ENCODE data around the gene PDIK1L. TPM values are rescaled to one million over a fixed set of nuclear protein-coding genes. Genes with fewer than 3 reads are reported as not detected.

PDIK1L gene
- total and polyA plus RNA-seq, 2 donors (not counting 3 experiments of a cell fraction or from before 2014, with no cell fraction given): 1.6 to 5.6 TPM

DNA sequence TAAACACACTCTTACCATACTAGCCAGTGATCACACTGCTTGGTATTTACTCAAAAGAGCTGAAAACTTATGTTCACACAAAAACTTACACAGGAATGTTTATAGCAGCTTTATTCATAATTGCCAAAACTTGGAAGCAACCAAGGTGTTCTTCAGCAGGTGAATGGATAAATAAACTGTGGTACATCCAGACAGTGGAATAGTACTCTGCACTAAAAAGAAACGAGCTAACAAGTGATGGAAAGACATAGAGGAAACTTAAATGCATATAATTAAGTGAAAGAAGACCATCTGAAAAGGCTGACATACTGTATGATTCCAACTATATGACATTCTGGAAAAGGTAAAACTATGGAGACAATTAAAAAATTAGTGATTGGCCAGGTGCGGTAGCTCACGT, 20.7 kb upstream of the PDIK1L start:
- Histone ChIP-seq H2AFZ (ENCODE audit: low read depth, low read length) (no peak overlapping the region), H3K79me2 (ENCODE audit: control insufficient read depth, insufficient read depth, low read length) (no peaks in the 10 kb centered on the region), H3K36me3 (ENCODE audit: control insufficient read depth in 2 of 2, extremely low read depth in 1 of 2, insufficient read depth in 2 of 2, low read length in 2 of 2) (no peaks in the 10 kb centered on the region), H3K27me3 (ENCODE audit: control insufficient read depth in 2 of 2, insufficient read depth in 2 of 2, low read length in 2 of 2) (peaks cover 1 to 8% of the 10 kb centered on the region in 2 experiments), H3K9me1 (replicated peaks; ENCODE audit: control insufficient read depth, extremely low read depth, insufficient read depth, low read length) (no peaks in the 10 kb centered on the region), H3K4me1 (ENCODE audit: control insufficient read depth, extremely low read depth, insufficient read depth, low read length) (peaks cover 7% of the 10 kb centered on the region), H3K4me3 (replicated peaks in 1 of 3; ENCODE audit: insufficient read depth in 1 of 3, low read depth in 1 of 3, low read length in 3 of 3) (no peak overlapping the region), H3K4me2 (ENCODE audit: insufficient read depth, low read length) (no peak overlapping the region), H3K9me3 (replicated peaks; ENCODE audit: control insufficient read depth, insufficient read depth, low read length) (no peaks in the 10 kb centered on the region), H4K20me1 (replicated peaks; ENCODE audit: control insufficient read depth, extremely low read depth, insufficient read depth, low read length) (no peaks in the 10 kb centered on the region), H3K27ac (ENCODE audit: insufficient read depth, low read depth, low read length) (no peak overlapping the region), H3K9ac (replicated peaks; ENCODE audit: extremely low read depth, insufficient read depth, low read length) (no peak overlapping the region)
- DNase-seq (ENCODE audit: low read depth, low spot score) (no peak), FAIRE-seq (no peak)
- CTCF ChIA-PET: interaction anchor here (0.6 kb wide), 1 partner anchor 16 kb away, joined by 3 read pairs; no protein-coding TSS in a partner anchor
- TF ChIP-seq, protein P1, sequence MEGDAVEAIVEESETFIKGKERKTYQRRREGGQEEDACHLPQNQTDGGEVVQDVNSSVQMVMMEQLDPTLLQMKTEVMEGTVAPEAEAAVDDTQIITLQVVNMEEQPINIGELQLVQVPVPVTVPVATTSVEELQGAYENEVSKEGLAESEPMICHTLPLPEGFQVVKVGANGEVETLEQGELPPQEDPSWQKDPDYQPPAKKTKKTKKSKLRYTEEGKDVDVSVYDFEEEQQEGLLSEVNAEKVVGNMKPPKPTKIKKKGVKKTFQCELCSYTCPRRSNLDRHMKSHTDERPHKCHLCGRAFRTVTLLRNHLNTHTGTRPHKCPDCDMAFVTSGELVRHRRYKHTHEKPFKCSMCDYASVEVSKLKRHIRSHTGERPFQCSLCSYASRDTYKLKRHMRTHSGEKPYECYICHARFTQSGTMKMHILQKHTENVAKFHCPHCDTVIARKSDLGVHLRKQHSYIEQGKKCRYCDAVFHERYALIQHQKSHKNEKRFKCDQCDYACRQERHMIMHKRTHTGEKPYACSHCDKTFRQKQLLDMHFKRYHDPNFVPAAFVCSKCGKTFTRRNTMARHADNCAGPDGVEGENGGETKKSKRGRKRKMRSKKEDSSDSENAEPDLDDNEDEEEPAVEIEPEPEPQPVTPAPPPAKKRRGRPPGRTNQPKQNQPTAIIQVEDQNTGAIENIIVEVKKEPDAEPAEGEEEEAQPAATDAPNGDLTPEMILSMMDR (IDR thresholded peaks at IDR 0.05; ENCODE audit: extremely low read depth in 1 of 2, insufficient read depth in 1 of 2, low read depth in 1 of 2, low read length in 2 of 2): no peak
- no peak for TF ChIP-seq EZH2 (IDR thresholded peaks at IDR 0.05; ENCODE audit: borderline replicate concordance, low read depth, low read length, severe bottlenecking)
- TF ChIP-seq MYC (IDR thresholded peaks at IDR 0.05; ENCODE audit: low read depth, low read length): no peak
- TF ChIP-seq JUN (IDR thresholded peaks at IDR 0.05; ENCODE audit: borderline replicate concordance, insufficient read depth, insufficient read length, low read depth): no peak
- dilution Hi-C loops (cut with MboI; ENCODE audit: extremely low pct_ligation_motif_present, low sequenced_read_pairs): no loop called here
- POLR2A ChIA-PET: no interaction called here
- no TSS peak for BruUV-seq (replicated peaks)
- intact Hi-C loops (cut with micrococcal nuclease): no loop called here

DNA sequence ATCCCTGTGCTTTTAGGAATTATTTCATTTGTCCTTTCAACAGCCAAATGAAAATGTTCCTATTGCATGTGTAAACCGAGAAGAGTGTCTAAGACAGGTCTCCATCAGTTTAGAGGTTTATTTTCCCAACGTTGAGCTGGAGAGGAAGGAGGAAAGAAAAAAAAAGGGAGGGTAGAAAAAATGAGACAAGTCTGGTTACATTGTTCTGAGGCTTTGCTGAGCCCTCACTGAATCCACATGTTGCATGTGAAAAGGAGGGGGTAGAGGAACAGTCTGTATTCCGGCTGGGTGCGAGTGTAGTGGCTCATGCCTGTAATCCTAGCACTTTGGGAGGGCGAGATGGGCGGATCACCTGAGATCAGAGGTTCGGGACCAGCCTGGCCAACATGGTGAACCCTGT, 19.2 kb upstream of the PDIK1L start:
- intact Hi-C loops (cut with micrococcal nuclease) (no loop called here), dilution Hi-C loops (cut with MboI; ENCODE audit: extremely low pct_ligation_motif_present, low sequenced_read_pairs) (no loop called here)
- DNase-seq (ENCODE audit: low read depth, low spot score) (no peak), FAIRE-seq (no peak)
- POLR2A ChIA-PET: no interaction called here
- Histone ChIP-seq H3K79me2 (ENCODE audit: control insufficient read depth, insufficient read depth, low read length) (no peaks in the 10 kb centered on the region), H3K27ac (ENCODE audit: insufficient read depth, low read depth, low read length) (no peak overlapping the region), H2AFZ (ENCODE audit: low read depth, low read length) (no peak overlapping the region), H3K36me3 (ENCODE audit: control insufficient read depth in 2 of 2, extremely low read depth in 1 of 2, insufficient read depth in 2 of 2, low read length in 2 of 2) (no peaks in the 10 kb centered on the region), H3K4me2 (ENCODE audit: insufficient read depth, low read length) (no peak overlapping the region), H3K9me1 (replicated peaks; ENCODE audit: control insufficient read depth, extremely low read depth, insufficient read depth, low read length) (no peaks in the 10 kb centered on the region), H4K20me1 (replicated peaks; ENCODE audit: control insufficient read depth, extremely low read depth, insufficient read depth, low read length) (no peaks in the 10 kb centered on the region), H3K27me3 (ENCODE audit: control insufficient read depth in 2 of 2, insufficient read depth in 2 of 2, low read length in 2 of 2) (peaks cover 0 to 8% of the 10 kb centered on the region in 2 experiments), H3K9ac (replicated peaks; ENCODE audit: extremely low read depth, insufficient read depth, low read length) (no peak overlapping the region), H3K4me3 (replicated peaks in 1 of 3; ENCODE audit: insufficient read depth in 1 of 3, low read depth in 1 of 3, low read length in 3 of 3) (no peak overlapping the region), H3K9me3 (replicated peaks; ENCODE audit: control insufficient read depth, insufficient read depth, low read length) (no peaks in the 10 kb centered on the region), H3K4me1 (ENCODE audit: control insufficient read depth, extremely low read depth, insufficient read depth, low read length) (peaks cover 7% of the 10 kb centered on the region)
- TF ChIP-seq, protein P2, sequence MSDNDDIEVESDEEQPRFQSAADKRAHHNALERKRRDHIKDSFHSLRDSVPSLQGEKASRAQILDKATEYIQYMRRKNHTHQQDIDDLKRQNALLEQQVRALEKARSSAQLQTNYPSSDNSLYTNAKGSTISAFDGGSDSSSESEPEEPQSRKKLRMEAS (IDR thresholded peaks at IDR 0.05; ENCODE audit: insufficient read depth, insufficient read length): no peak
- TF ChIP-seq MYC (IDR thresholded peaks at IDR 0.05; ENCODE audit: low read depth, low read length) (no peak), POLR2A (IDR thresholded peaks at IDR 0.05; ENCODE audit: low read depth, low read length) (no peak), GATA2 (IDR thresholded peaks at IDR 0.05; ENCODE audit: insufficient read depth, insufficient read length, low read depth, low read length) (no peak), FOS (IDR thresholded peaks at IDR 0.05; ENCODE audit: borderline replicate concordance, insufficient read depth, low read length) (no peak), JUN (IDR thresholded peaks at IDR 0.05; ENCODE audit: borderline replicate concordance, insufficient read depth, insufficient read length, low read depth) (no peak), EZH2 (IDR thresholded peaks at IDR 0.05; ENCODE audit: borderline replicate concordance, low read depth, low read length, severe bottlenecking) (no peak), POLR2AphosphoS5 (IDR thresholded peaks at IDR 0.05; ENCODE audit: insufficient read depth, low read depth, low read length) (no peak)
- TF ChIP-seq, protein P1 (IDR thresholded peaks at IDR 0.05; ENCODE audit: extremely low read depth in 1 of 2, insufficient read depth in 1 of 2, low read depth in 1 of 2, low read length in 2 of 2): no peak
- BruUV-seq (replicated peaks): no TSS peak
- CTCF ChIA-PET: no interaction called here
